ENCODE measurements around the gene UNC5C.

Gene UNC5C

GRCh38 chr4:95572304-95572991 is 23.7 kb upstream of the UNC5C start:
- no peaks in the 10 kb centered on the region for H3K4me1 ChIP-seq (ENCODE audit: low read depth, poor library complexity, severe bottlenecking)
- no peak overlapping the region for H2AFZ ChIP-seq (ENCODE audit: low read depth)
- no peak overlapping the region for H3K4me2 ChIP-seq
- H3K27ac ChIP-seq = no peak overlapping the region
- no peaks in the 10 kb centered on the region for H4K20me1 ChIP-seq (ENCODE audit: insufficient read depth)
- H3K27me3 ChIP-seq (ENCODE audit: insufficient read depth, low read depth) = no peaks in the 10 kb centered on the region
- H3K9ac ChIP-seq = no peak overlapping the region
- no peaks in the 10 kb centered on the region for H3K79me2 ChIP-seq (ENCODE audit: insufficient read depth, low read depth)
- H3K4me3 ChIP-seq (IDR thresholded peaks at IDR 0.05; ENCODE audit: insufficient read depth, low read depth, low read length) = no peak overlapping the region
- no peaks in the 10 kb centered on the region for H3K36me3 ChIP-seq (ENCODE audit: insufficient read depth)
- no peak for TF ChIP-seq CTCF (conservative IDR thresholded peaks at IDR 0.05; ENCODE audit: low read depth, low read length)

GRCh38 chr4:95571577-95571976 is 22.8 kb upstream of the UNC5C start:
- Histone ChIP-seq H3K27ac (no peak overlapping the region), H3K4me2 (no peak overlapping the region), H3K79me2 (ENCODE audit: insufficient read depth, low read depth) (no peaks in the 10 kb centered on the region), H3K27me3 (ENCODE audit: insufficient read depth, low read depth) (no peaks in the 10 kb centered on the region), H3K36me3 (ENCODE audit: insufficient read depth) (no peaks in the 10 kb centered on the region), H2AFZ (ENCODE audit: low read depth) (no peak overlapping the region), H3K9ac (no peak overlapping the region), H3K4me1 (ENCODE audit: low read depth, poor library complexity, severe bottlenecking) (no peaks in the 10 kb centered on the region), H3K4me3 (IDR thresholded peaks at IDR 0.05; ENCODE audit: insufficient read depth, low read depth, low read length) (no peak overlapping the region), H4K20me1 (ENCODE audit: insufficient read depth) (no peaks in the 10 kb centered on the region)
- no peak for TF ChIP-seq CTCF (conservative IDR thresholded peaks at IDR 0.05; ENCODE audit: low read depth, low read length)

GRCh38 chr4:95563638-95564337 is 15.0 kb upstream of the UNC5C start:
- Histone ChIP-seq H3K27me3 (ENCODE audit: insufficient read depth, low read depth) (no peaks in the 10 kb centered on the region), H3K36me3 (ENCODE audit: insufficient read depth) (no peaks in the 10 kb centered on the region), H3K27ac (no peak overlapping the region), H4K20me1 (ENCODE audit: insufficient read depth) (no peaks in the 10 kb centered on the region), H3K79me2 (ENCODE audit: insufficient read depth, low read depth) (no peaks in the 10 kb centered on the region), H3K4me2 (no peak overlapping the region), H2AFZ (ENCODE audit: low read depth) (no peak overlapping the region), H3K4me3 (IDR thresholded peaks at IDR 0.05; ENCODE audit: insufficient read depth, low read depth, low read length) (no peak overlapping the region), H3K9ac (no peak overlapping the region), H3K4me1 (ENCODE audit: low read depth, poor library complexity, severe bottlenecking) (no peaks in the 10 kb centered on the region)
- TF ChIP-seq CTCF (conservative IDR thresholded peaks at IDR 0.05; ENCODE audit: low read depth, low read length) = no peak

- TF ChIP-seq CTCF (conservative IDR thresholded peaks at IDR 0.05; ENCODE audit: low read depth, low read length) = no peak
- H3K9ac ChIP-seq = no peak overlapping the region
- H3K79me2 ChIP-seq (ENCODE audit: insufficient read depth, low read depth) = no peaks in the 10 kb centered on the region
- no peaks in the 10 kb centered on the region for H3K4me1 ChIP-seq (ENCODE audit: low read depth, poor library complexity, severe bottlenecking)
- H2AFZ ChIP-seq (ENCODE audit: low read depth) = no peak overlapping the region
- H3K27ac ChIP-seq = no peak overlapping the region
- no peaks in the 10 kb centered on the region for H3K36me3 ChIP-seq (ENCODE audit: insufficient read depth)
- no peak overlapping the region for H3K4me2 ChIP-seq
- no peaks in the 10 kb centered on the region for H4K20me1 ChIP-seq (ENCODE audit: insufficient read depth)
- no peak overlapping the region for H3K4me3 ChIP-seq (IDR thresholded peaks at IDR 0.05; ENCODE audit: insufficient read depth, low read depth, low read length)
- no peaks in the 10 kb centered on the region for H3K27me3 ChIP-seq (ENCODE audit: insufficient read depth, low read depth)
Measured at GRCh38 chr4:95560774-95561173, 12.0 kb upstream of the UNC5C start.
